NCI-H82 (cell line): ENCODE measurements around the gene MCUR1.
"Not testable (repeated sequence)": the region's sequence is repeated elsewhere in the genome, so short reads cannot be mapped to it uniquely, and the experiment has no call there.

Source experiments
- DNase-seq: peaks from one replicate; lab custom pipeline; 2025; lab: John Stamatoyannopoulos, UW

The MCUR1 gene

DNA sequence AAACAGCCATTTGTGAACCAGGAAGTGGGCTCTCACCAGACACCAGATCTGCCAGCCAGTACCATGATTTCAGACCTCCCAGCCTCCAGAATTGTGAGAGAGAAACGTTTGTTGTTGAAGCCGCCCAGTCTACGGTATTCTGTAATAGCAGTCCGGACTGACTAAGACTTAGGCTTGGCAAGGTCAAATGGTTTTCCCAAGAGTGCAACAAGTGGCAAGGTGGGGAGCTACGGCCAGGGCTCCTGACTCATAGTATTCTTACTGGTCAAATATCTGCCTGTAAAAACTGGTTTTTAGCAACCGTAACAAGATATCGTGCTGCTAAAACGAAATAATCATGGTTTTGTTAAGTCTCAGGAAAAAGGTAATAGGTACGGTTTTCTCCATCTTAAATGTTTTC lies 37.8 kb downstream of the MCUR1 start:
- DNase-seq, result no peak

- DNase-seq, result not testable (repeated sequence)
These were observed 38.9 kb downstream of the MCUR1 start for GRCh38 chr6:13775466-13775865.

DNA sequence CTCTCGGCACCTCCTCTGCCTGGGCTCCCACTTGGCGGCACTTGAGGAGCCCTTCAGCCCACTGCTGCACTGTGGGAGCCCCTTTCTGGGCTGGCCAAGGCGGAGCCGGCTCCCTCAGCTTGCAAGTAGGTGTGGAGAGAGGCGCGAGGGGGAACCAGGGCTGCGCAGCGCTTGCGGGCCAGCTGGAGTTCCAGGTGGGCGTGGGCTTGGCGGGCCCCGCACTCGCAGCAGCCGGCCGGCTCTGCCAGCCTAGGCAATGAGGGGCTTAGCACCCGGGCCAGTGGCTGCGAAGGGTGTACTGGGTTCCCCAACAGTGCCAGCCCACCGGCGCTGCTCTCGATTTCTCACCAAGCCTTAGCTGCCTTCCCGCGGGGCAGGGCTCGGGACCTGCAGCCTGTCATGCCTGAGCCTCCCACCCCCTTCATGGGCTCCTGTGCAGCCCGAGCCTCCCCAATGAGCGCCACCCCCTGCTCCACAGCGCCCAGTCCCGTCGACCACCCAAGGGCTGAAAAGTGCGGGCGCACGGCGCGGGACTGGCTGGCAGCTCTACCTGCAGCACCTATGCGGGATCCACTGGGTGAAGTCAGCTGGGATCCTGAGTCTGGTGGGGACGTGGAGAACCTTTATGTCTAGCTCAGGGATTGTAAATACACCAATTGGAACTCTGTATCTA lies 41.9 kb downstream of the MCUR1 start:
- DNase-seq, result not testable (repeated sequence)

DNA sequence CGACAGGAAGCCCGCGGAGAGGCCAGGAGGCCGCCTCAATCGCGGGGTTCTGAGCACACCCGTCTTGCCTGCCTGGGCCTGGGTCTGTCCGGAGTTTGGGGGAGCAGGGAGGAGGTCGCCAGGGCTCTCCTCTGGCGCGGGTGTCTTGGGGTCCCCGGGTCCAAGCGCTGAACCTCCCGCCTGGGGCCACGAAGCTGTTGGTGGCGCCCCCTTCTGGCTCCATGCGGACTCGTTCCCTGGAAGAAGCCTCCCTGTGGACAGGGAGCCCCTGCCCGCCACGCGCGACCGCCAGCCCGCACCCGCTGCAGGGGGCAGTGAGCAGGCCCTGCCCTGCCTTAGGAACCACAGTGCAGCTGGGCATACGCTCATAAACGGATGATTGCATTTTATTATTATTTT lies 44.7 kb downstream of the MCUR1 start:
- DNase-seq, result no peak

- DNase-seq, result no peak
These were observed 45.2 kb downstream of the MCUR1 start for GRCh38 chr6:13769034-13769654.

DNA sequence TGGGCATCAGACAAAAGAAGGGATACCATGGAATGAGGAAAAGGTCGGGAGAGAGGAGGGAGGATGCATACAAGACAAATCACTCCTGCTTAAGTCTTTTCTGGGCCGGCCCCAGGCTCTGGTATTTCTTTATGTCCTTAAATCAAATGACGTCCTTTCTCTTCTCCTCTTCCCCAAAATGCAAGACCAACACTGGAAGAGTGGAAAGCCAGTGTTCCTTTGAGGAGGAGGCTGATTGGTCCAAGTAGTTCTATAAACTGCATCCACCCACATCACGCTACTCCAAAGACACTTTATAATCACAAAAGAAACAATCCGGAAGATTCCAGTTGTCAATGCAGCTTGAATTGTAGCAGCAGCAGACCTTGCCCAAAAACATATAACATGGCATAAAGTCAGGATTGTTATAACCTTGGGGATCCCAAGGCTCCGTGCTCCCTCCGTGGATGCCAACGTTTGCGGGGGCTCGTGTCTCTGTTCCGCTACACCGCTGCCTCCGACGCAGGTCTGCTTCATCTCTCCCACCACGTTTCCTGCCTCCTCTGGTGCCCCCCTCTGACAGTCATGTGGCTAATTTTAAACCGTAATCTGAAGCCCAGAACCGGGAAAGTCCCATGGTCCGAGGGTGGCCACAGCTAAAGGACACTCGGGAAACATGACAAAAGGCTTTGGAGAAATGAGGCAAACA lies 47.1 kb downstream of the MCUR1 start:
- DNase-seq, result no peak

- DNase-seq, result peak; percentile 88
These were observed 48.1 kb downstream of the MCUR1 start for GRCh38 chr6:13766201-13766634.

- peak; percentile 79 for DNase-seq
These were observed 48.8 kb downstream of the MCUR1 start for GRCh38 chr6:13765570-13765969.

- DNase-seq, result no peak
These were observed 49.4 kb downstream of the MCUR1 start for GRCh38 chr6:13764996-13765395.

- peak; percentile 40 for DNase-seq
These were observed 50.5 kb downstream of the MCUR1 start for GRCh38 chr6:13763740-13764381.

DNA sequence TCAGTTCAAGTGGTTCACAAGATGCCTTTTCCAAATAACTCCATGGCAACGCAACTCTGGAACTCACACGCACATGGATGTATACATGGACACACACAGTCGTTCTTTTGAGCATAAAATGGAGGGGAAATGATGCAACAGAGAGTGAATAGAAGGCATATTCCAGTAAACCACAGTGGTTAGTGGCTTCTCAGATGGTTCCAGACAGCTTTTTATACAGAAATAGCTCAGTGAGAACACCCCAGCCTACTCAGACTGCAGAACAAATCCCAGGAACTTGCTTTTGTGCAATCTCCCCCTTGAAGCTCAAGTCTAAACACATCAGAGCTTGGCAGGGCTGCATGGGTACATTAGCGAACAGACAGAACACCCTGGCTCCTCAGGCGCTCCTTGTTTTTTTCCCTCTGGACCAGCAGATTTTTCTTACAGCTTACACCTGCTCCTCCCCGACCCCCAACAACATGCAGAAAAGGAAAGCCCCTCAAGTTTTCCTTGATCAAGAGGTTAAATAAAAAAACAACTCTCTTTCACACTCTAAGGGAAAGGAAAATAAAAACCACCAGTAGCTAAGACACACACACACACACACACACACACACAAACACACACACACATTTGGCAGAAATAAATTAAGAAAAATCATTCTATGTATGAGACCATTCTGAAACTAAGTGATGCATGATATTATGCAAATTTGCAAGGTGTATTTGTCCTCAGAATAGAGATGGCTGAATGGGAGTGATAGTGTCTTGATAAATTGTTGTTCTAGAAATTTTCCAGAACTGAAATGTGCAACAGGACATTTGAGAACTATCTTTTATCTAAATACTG lies 51.5 kb downstream of the MCUR1 start:
- no peak for DNase-seq

- no peak for DNase-seq
These were observed 52.9 kb downstream of the MCUR1 start for GRCh38 chr6:13761361-13762036.

- DNase-seq, result no peak
These were observed 53.8 kb downstream of the MCUR1 start for GRCh38 chr6:13760307-13761304.

DNA sequence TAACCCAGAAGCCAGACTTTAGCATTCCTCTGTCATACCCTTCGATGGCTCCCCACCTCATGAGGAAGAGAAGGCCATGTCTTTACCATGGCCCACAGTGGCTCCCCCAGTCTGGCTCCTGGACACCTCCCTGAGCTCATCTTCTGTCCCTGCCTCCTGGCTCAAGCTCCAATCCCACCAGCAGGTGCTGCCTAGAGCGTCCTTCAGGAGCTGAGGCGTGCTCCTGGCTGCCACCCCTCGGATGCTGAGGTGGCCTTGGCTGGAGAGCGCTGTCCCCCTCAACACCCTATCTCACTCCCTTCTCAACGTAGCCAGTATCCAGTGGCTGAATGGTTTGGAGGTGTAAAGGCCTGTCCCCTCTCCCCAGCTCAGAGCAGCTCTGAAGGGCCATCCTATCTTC lies 55.3 kb downstream of the MCUR1 start:
- no peak for DNase-seq

- DNase-seq, result no peak
These were observed 59.7 kb downstream of the MCUR1 start for GRCh38 chr6:13754644-13755043.

DNA sequence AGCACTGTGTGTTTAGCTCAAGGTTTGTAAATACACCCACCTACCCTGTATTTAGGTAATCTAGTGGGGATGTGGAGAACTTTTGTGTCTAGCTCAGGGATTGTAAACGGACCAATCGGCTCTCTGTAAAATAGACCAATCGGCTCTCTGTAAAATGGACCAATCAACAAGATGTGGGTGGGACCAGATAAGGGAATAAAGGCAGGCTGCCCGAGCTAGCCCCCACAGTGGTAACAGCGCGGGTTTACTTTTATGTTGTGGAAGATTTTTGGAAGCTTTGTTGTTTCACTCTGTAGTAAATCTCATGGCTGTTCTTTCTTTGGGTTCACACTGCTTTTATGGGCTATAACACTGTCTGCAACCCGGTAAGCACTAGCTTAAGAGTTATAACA lies 70.6 kb downstream of the MCUR1 start:
- no peak for DNase-seq

- DNase-seq, result no peak
These were observed 71.2 kb downstream of the MCUR1 start for GRCh38 chr6:13742961-13743735.

DNA sequence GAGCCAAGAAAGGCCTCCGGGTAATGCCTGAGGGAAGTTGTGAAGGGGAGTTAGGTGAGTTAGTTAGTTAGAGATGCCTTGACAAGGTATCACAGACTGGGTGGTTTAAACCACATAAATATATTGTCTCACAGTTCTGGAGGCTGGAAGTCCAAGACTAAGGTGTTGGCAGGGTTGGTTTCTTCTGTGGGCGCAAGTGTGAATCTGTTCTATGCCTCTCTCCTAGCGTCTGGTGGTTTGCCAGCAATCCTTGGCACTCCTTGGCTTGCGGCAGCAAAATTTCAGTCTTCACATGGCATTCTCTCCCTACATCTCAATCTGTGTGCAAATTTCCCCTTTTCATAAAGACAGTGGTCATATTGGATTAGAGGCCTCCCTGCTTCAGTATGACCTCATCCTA lies 73.0 kb downstream of the MCUR1 start:
- no peak for DNase-seq
